GM18505 (cell line): ENCODE data around the gene FIBP.

Experiments
- ATAC-seq: cut with Tn5 transposase; IDR thresholded peaks from one replicate; pipeline ENCODE4 v1.9.1; 2021; ENCODE audit not compliant: unreplicated experiment
- POLR2A ChIP-seq: IDR thresholded peaks from 4 replicates; pipeline ENCODE4 v1.6.1; 2011; ENCODE audit warnings: borderline replicate concordance; ENCODE audit not compliant: insufficient read depth, insufficient read length; ENCODE audit errors: extremely low read depth

Gene FIBP

DNA sequence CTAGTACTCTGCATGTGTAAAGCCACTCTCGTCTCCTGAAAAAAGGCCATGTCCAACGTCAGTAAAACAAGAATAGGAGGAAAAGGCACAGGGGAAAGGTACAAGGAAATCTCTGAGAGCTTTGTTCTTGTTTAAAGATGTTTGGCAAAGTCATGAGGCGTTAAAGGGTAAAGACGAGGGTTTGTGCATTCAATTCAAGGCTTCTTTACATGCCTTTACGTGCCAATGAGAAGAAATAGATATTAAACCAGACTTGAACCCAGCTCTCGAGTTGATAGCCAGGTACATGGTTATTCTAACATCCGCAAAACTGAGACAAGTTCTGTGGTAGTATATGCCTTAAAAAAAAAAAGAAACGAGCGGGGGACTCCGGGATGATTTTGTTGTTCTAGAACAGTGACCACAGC lies 29.6 kb downstream of the FIBP start:
- no peak for TF ChIP-seq POLR2A
- no peak for ATAC-seq

DNA sequence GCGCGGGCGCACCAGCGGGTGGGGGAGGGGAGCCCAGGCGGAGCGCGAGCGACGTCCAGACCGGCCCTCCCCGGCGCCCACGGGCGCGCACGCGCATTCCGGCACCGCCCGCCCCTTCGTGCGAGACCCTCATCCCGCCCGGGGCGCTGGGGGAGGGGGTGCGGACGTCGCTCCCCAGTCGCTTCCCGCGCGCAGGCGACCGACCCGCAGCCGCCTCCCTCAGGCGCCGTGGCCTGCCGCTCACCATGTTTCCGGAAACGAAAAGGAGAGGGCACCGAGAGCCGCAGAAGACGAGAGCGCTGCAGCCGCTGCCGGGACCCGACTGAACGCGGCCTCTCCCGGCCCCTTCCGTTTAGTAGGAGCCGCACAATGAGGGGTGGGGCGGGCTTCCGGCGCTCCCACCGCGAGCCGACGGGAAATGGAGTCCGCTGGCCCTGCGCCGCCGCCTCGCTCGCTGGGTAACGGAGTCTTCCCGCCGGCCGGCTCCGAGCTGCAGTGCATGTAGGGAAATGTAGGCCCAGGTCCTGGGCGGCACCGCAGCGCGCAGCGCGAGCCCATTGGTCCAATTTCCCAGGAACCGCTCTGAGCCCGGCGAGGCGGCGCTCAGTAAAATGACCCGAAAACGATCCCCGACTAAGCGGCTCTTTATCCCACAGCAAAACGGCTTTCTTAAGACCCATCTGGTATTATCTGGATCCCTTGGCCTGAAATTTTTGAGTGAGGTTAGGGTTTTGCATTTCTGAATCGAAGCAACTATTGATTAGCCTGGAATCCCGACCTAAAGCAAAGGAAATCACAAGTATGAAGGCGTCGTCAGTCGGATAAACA lies 30.2 kb downstream of the FIBP start, which contains the start of gene CFL1:
TSS of gene CFL1 (minus strand) at position 328 of the 828 bp plus-strand sequence. CDS start at position 247, 81 bp downstream.
- peak; percentile 100 for TF ChIP-seq POLR2A
- peak; percentile 43 for ATAC-seq

DNA sequence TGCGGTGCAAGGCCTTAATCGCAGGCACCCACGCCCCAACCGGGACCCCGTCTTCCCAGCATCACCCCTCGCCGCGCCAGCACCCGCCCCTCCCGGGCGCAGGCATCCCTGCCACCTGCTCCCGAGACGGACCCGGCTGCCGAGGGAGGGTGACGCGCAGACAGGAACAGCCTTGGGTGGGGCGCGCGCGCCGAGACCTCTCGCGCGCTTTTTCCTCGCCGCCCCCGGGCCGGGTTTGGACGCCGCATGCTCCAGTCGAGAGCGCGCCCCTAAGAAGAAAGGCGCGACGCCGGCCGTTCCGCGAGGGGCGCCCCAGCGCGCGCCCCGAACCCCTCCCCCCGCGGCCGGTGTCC lies 30.8 kb downstream of the FIBP start:
- ATAC-seq: peak; percentile 4
- TF ChIP-seq POLR2A: no peak

DNA sequence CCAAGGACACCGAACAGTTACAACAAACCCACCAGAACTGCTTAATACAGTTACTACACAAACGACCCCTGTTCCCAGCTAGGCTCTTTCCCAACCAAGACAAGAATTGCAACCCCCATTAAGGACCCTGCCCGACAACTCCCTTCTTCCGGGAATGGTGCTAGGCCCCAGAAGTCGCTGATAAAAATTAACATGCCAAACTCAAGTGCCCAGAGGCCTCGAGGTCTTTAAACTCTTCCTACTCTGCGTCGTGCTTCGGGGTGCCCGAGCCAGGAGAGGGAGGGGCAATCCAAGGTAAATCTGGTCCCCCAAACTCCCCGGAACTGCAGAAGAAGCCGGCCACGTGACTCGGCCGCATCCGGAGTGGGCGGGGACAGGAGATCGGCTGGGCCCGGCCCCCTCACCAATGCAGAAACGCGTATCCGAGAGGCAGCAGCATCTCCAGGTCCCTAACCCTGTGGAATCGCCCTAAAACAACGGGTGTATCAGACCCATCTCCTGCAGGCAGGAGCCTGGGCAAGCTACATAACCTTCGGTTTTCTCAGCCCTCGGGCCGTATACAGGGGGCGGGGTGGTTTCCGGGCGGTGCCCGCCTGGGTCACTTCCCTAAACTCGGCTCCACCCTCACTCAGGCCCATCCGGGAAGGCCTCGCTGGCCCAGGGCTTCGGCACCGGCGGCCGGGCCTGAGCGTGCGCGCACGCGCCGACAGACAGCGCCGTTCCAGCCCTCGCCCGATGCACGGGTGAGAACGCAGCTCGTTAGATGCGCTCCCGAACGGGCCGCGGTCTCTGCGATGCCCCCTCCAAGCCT lies 31.4 kb downstream of the FIBP start:
- peak; percentile 18 for ATAC-seq
- TF ChIP-seq POLR2A: peak; percentile 67

DNA sequence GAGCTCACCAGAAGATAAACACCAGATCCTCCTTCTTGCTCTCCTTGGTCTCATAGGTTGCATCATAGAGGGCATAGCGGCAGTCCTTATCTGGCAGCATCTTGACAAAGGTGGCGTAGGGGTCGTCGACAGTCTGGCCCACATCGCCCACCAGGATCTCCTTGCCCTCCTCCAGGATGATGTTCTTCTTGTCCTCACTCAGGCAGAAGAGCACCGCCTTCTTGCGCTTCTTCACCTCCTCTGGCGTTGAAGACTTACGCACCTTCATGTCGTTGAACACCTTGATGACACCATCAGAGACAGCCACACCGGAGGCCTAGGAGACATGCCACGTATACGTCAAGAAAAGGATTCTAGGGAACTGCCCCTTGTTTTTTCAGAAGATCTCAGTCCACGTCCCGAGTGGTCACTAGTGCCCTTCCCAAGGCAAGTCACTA lies 32.3 kb downstream of the FIBP start:
- no peak for TF ChIP-seq POLR2A

DNA sequence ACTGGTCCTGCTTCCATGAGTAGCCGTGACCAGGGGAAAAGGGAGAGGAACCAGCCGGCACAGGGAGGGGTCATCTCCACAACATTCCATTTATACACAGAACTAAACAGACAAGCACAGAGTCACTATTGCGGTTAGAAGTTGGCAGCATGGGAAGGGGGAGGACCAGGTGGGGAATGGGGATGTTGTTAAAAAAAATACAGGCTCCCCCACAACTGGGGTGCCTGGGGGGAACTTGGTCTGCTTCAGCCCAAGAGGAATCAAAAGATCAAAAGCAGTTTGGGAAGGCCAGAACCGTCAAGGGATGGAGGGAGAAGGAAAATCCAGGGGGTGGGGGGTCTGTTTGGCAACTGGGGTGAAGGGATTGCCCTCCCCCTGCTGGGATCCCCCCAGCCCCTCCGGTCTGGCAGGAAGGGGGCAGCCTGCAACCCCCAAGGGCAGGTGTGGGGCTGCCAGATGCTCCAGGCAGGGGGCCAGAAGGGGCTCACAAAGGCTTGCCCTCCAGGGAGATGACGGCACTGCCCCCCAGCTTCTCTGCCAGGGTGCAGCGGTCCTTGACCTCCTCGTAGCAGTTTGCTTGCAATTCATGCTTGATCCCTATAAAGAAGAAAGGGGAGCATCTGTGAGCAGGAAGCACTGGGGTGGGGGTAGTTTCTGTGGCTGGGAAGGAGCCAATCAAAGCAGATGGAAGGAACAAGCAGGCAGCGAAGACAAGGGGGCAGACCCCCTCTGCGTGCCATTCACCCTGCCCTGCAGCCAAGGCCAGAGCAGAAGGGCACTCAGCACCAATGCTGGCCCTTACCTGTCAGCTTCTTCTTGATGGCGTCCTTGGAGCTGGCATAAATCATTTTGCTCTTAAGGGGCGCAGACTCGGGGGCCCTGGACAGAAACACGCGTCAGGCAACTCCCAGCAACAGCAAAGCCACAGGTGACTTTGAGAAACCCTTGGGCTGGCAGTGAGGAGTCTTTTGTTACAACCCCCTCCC lies 33.1 kb downstream of the FIBP start:
- no peak for TF ChIP-seq POLR2A
- ATAC-seq: no peak

More for the DNA sequence above, 32.3 kb downstream of the FIBP start:
- ATAC-seq: no peak

DNA sequence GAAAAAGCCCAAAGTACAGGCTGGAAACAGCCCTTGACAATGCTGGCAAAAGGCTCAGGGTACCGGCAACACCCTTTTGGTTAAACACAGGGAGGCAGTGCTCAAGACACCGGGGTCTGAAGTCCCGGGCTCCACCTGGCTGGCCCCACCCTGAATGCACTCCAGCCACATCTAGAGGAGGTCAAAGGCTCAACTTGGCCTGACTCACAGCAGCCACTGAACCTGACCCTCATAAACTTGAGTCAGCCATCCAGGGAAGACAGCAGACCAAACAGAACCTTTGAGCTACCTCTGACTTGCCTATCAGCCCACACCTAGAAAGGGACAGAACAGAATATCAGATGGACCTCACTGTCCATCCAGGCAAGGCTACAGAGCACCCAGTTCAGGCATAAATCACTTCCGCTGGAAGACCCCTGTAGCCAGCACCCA lies 34.1 kb downstream of the FIBP start:
- no peak for ATAC-seq
- TF ChIP-seq POLR2A: no peak

DNA sequence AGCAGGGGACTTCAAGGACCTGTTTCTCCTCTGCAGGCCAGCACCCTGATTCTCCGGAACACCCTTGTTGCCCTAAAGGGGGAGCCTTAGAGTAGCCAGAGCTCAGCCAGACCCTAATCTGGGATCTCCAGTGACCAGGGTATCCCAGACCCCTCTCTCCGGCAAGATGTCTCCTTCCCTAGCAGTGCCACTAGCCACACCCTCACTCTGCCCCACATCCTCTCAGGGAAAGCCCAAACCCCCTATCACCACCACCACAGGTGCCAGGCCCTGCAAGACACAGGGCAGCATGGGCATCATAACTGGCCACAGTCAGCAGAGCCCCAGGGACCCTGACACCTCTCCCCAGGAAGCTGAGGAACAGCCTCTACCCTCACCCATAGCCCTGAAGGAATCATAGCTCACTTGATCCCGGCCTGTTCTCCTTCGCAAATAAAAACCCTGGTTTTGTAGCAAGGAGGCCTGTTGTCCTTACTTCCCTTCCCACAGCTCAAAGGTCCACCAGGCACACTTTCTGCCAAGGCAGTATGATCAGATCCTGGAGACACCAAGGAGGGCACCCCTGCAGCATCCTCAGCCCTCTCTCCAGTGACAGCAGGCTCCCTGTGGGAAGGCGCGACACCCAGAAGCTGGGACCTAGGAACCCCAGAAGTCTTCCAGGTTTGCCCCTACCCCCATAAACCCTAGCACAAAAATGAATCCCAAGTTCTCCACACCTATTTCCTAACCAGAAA lies 34.9 kb downstream of the FIBP start:
- ATAC-seq: no peak
- TF ChIP-seq POLR2A: no peak

DNA sequence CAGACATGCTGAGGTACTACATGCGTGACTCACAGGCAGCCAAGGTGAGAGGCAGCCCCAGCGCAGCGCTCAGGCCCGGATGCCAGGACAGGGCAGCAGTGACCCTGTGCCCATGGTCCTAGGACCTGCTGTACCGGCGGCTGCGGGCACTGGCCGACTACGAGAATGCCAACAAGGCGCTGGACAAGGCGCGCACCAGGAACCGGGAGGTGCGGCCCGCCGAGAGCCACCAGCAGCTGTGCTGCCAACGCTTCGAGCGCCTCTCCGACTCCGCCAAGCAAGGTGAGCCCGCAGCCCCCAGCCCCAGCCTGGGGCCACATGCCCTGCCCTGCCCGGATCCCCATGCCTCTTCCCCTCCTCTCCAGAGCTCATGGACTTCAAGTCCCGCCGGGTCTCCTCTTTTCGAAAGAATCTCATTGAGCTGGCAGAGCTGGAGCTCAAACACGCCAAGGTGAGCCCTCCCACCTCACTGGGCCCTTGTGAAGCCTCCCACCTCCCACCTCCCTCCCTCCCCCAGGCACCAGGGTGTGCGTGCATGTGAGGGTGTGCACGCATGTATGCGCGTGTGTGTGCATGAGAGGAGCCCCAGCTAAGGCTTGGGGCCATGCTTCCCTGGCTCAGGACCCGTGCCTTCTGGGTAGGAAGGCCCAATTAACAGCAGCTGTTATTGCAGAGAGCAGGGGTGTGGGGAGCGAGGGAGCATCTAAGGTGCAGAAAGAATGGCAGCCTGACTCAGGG lies 35.6 kb downstream of the FIBP start:
- no peak for ATAC-seq
- TF ChIP-seq POLR2A: peak; percentile 45

DNA sequence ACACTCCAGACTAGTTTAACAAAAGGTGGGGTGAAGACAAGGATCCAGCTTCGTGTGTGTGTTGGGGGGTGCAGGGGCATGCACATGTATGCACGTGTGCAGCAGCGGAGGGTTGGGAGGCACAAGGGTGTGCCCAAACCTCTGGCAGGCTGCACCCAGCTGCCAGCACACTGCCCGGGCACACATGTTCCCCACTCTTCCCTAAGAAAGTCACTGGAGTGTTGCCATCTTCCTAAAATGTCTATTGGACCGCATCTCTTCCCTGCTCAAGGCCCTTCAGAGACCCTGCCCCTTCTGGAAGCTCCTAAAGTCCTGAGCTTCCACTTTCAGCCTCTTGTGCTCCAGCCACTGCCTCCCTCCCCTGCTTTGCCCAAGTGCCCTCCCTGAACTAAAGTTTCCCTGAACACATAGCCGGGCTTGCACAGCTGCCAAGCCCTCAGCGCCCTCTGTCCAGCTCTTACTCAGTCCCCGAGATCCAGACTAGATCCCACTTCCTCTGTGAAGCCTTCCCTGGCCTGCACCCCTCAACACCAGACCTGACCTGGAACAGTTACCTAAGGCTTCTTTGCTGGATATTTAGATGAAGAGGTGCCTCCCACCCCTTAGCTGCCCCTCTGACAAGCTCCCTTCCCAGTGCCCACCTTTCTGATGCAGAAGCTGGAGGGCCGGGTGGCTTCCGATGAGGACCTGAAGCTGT lies 36.3 kb downstream of the FIBP start:
- ATAC-seq: no peak
- TF ChIP-seq POLR2A: peak; percentile 22

DNA sequence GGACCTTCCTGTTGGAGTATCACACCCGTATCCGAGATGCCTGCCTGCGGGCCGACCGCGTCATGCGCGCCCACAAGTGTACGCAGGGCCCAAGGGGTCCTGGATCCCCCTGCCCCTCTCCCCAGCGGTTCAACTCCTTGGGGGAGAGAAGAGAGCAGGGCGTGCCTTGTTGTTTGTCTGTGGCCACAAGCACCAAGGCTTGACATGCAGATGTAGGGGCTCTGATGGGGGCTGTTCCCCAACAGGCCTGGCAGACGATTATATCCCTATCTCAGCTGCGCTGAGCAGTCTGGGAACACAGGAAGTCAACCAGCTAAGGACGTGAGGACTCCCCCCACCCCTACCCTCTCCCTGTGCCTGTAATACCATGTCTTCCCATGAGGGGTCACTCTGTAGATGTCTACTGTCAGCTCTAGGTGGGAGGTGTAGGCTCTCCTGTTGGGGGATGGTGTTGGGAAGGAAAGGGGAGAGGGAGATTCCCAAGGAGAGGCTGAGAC lies 37.1 kb downstream of the FIBP start:
- no peak for ATAC-seq
- TF ChIP-seq POLR2A: no peak
